HepG2 (cell line): ENCODE results near the gene SLC23A2. TPM values are rescaled to one million over a fixed set of nuclear protein-coding genes. Genes with fewer than 3 reads are reported as not detected.

Experiments
- CBX2 ChIP-seq, 2 experiments: fragments of 200-600 bp in 1 of 2; sonication (generic); formaldehyde crosslinking in 1 of 2; IDR thresholded peaks; 2 replicates each; pipeline versions ENCODE4 v1.7.0 to v1.8.1; 2018 to 2022; ENCODE audit warnings: low read depth in 2 of 2, low read length in 1 of 2, mild to moderate bottlenecking in 1 of 2, missing genetic modification reagents in 1 of 2
- GLI4 ChIP-seq: sonication (generic); formaldehyde crosslinking; IDR thresholded peaks from 2 replicates; pipeline ENCODE4 v1.5.1; 2020; ENCODE audit warnings: missing genetic modification reagents, mild to moderate bottlenecking, moderate library complexity, borderline replicate concordance
- JUN ChIP-seq: sonication (generic); formaldehyde crosslinking; IDR thresholded peaks from 2 replicates; pipeline ENCODE4 v1.4.0; 2020; ENCODE audit warnings: mild to moderate bottlenecking, missing genetic modification reagents
- KAT8 ChIP-seq: IDR thresholded peaks from 2 replicates; pipeline ENCODE4 v1.6.1; 2016; ENCODE audit warnings: missing genetic modification reagents, missing compliant biosample characterization
- MAFF ChIP-seq: IDR thresholded peaks from 2 replicates; pipeline ENCODE4 v1.6.1; 2011; ENCODE audit warnings: low read depth, low read length, improper control_type of control experiment
- MTF2 ChIP-seq: sonication (generic); formaldehyde crosslinking; IDR thresholded peaks from 2 replicates; pipeline ENCODE4 v1.5.0; 2020; ENCODE audit warnings: missing genetic modification reagents, borderline replicate concordance
- NFIB ChIP-seq: sonication (generic); formaldehyde crosslinking; IDR thresholded peaks from 2 replicates; pipeline ENCODE4 v1.9.0; 2021; ENCODE audit warnings: missing genetic modification reagents, mild to moderate bottlenecking, borderline replicate concordance
- RCOR2 ChIP-seq: IDR thresholded peaks from 2 replicates; pipeline ENCODE4 v1.6.1; 2016; ENCODE audit warnings: missing biosample characterization, missing genetic modification reagents
- RXRA ChIP-seq: sonication (generic); formaldehyde crosslinking; IDR thresholded peaks from 2 replicates; pipeline ENCODE4 v1.5.1; 2020; ENCODE audit warnings: missing genetic modification reagents
- ZFP1 ChIP-seq: IDR thresholded peaks from 2 replicates; pipeline ENCODE4 v1.6.1; 2016
- ZFP37 ChIP-seq: sonication (generic); formaldehyde crosslinking; IDR thresholded peaks from 2 replicates; pipeline ENCODE4 v1.4.0; 2020; ENCODE audit warnings: missing genetic modification reagents, borderline replicate concordance
- ZNF101 ChIP-seq: sonication (generic); formaldehyde crosslinking; IDR thresholded peaks from 2 replicates; pipeline ENCODE4 v1.4.0; 2020; ENCODE audit warnings: mild to moderate bottlenecking, low read depth, missing genetic modification reagents, borderline replicate concordance
- ZNF3 ChIP-seq: IDR thresholded peaks from 2 replicates; pipeline ENCODE4 v1.7.0; 2017; ENCODE audit warnings: inconsistent platforms
- ZNF34 ChIP-seq: sonication (generic); formaldehyde crosslinking; IDR thresholded peaks from 2 replicates; pipeline ENCODE4 v1.4.0; 2020; ENCODE audit warnings: mild to moderate bottlenecking, missing genetic modification reagents, borderline replicate concordance
- ZNF598 ChIP-seq: sonication (generic); formaldehyde crosslinking; IDR thresholded peaks from 2 replicates; pipeline ENCODE4 v1.5.1; 2020; ENCODE audit warnings: mild to moderate bottlenecking, missing genetic modification reagents, borderline replicate concordance
- ZNF777 ChIP-seq: sonication (generic); formaldehyde crosslinking; IDR thresholded peaks from 2 replicates; pipeline ENCODE4 v1.4.0; 2020; ENCODE audit warnings: missing genetic modification reagents
- polyA plus RNA-seq, 8 experiments: library from polyadenylated mRNA; depleted of rRNA in 3 of 8; stranded (reverse) in 7 of 8; unstranded in 1 of 8; fragments of >200 nt; fragmentation: Illumina TruSeq in 4 of 8; extraction: Trizol in 4 of 8; gene quantifications; 2 replicates each; pipeline versions ENCODE4 v1.2.1 to v1.2.3, GENCODE V29; 2011 to 2016; ENCODE audit warnings: low read depth in 4 of 8, missing spikeins in 1 of 8, mixed read lengths in 1 of 8; ENCODE audit not compliant: insufficient read depth in 1 of 8
- total RNA-seq, 5 experiments: library from RNA; depleted of rRNA; stranded (reverse); fragments of >200 nt; fragmentation: Illumina TruSeq; extraction: Trizol; gene quantifications; 2 replicates each; pipeline ENCODE4 v1.2.3, GENCODE V29; 2016; ENCODE audit warnings: low read depth in 1 of 5
- TF ChIP-seq, protein P1 (sequence below): sonication (generic); formaldehyde crosslinking; IDR thresholded peaks from 2 replicates; pipeline ENCODE4 v1.4.0; 2020; ENCODE audit warnings: missing genetic modification reagents; ENCODE audit errors: not compliant biosample characterization
- TF ChIP-seq, protein P2 (sequence below): sonication (generic); formaldehyde crosslinking; IDR thresholded peaks from 2 replicates; pipeline ENCODE4 v1.4.0; 2020; ENCODE audit warnings: missing genetic modification reagents, borderline replicate concordance
- TF ChIP-seq, protein P3 (sequence below): sonication (generic); formaldehyde crosslinking; IDR thresholded peaks from 2 replicates; pipeline ENCODE4 v1.5.0; 2020; ENCODE audit warnings: missing genetic modification reagents
- TF ChIP-seq, protein P4 (sequence below): sonication (generic); formaldehyde crosslinking; IDR thresholded peaks from 2 replicates; pipeline ENCODE4 v1.5.0; 2020; ENCODE audit warnings: mild to moderate bottlenecking, missing genetic modification reagents

SLC23A2 gene
- total and polyA plus RNA-seq, 2 of the 13 experiments (the other 11 are each of a cell fraction or from before 2014, with no cell fraction given), result 42.2 to 51.2 TPM

DNA sequence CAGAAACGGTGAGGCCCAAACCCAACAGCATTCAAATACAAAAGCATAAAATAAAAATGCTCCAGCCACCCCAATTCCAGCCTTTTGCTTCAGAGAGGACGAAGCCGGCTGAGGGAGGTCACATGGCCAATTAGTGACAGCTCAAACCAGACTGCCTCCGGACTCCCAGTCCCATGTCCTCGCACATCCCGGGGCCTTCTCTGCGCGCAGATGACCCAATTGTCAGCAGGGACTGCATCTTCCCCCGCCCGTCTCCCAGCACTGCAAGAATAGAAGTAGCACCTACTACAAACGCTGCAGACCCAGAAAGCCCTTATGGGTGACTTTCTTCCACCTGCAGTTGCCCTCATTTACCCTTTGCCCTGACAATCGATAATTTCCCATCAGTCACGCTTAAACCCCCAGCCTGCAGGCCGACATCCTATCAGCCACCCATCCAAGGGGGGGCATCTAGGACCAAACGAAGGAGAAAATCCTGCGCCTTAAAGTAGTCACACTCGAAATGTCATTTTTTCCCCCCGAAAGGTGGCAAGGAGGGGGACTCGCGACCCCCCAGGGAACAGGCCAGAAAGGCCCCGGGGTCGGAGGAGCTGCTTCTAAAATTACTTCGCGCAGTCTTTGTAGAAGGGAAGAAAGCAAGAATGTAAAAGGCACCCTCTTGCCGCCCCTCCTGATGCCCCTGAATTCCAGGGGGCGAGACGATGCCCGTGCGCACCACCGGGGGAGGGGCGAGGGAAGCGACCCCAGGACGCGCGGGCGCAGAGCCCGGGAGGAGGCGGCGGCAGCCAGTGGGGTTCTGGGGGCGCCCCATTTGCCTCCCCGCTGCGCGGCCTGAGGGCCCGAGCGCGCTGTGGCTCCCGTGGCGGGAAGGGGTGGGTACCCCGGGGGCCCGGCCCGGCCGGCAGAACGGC lies 792 bp downstream of the SLC23A2 start (continued):
- TF ChIP-seq, protein P1, sequence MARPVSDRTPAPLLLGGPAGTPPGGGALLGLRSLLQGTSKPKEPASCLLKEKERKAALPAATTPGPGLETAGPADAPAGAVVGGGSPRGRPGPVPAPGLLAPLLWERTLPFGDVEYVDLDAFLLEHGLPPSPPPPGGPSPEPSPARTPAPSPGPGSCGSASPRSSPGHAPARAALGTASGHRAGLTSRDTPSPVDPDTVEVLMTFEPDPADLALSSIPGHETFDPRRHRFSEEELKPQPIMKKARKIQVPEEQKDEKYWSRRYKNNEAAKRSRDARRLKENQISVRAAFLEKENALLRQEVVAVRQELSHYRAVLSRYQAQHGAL (CRISPR knock-in tag), result no peak
- TF ChIP-seq ZFP1 (CRISPR knock-in tag), result no peak
- TF ChIP-seq, protein P2, sequence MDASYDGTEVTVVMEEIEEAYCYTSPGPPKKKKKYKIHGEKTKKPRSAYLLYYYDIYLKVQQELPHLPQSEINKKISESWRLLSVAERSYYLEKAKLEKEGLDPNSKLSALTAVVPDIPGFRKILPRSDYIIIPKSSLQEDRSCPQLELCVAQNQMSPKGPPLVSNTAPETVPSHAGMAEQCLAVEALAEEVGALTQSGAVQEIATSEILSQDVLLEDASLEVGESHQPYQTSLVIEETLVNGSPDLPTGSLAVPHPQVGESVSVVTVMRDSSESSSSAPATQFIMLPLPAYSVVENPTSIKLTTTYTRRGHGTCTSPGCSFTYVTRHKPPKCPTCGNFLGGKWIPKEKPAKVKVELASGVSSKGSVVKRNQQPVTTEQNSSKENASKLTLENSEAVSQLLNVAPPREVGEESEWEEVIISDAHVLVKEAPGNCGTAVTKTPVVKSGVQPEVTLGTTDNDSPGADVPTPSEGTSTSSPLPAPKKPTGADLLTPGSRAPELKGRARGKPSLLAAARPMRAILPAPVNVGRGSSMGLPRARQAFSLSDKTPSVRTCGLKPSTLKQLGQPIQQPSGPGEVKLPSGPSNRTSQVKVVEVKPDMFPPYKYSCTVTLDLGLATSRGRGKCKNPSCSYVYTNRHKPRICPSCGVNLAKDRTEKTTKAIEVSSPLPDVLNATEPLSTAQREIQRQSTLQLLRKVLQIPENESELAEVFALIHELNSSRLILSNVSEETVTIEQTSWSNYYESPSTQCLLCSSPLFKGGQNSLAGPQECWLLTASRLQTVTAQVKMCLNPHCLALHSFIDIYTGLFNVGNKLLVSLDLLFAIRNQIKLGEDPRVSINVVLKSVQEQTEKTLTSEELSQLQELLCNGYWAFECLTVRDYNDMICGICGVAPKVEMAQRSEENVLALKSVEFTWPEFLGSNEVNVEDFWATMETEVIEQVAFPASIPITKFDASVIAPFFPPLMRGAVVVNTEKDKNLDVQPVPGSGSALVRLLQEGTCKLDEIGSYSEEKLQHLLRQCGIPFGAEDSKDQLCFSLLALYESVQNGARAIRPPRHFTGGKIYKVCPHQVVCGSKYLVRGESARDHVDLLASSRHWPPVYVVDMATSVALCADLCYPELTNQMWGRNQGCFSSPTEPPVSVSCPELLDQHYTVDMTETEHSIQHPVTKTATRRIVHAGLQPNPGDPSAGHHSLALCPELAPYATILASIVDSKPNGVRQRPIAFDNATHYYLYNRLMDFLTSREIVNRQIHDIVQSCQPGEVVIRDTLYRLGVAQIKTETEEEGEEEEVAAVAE (CRISPR knock-in tag), result no peak; the same call in 1 of the 2 replicates
- TF ChIP-seq KAT8 (CRISPR knock-in tag), result peak; percentile 68
- TF ChIP-seq, protein P3, sequence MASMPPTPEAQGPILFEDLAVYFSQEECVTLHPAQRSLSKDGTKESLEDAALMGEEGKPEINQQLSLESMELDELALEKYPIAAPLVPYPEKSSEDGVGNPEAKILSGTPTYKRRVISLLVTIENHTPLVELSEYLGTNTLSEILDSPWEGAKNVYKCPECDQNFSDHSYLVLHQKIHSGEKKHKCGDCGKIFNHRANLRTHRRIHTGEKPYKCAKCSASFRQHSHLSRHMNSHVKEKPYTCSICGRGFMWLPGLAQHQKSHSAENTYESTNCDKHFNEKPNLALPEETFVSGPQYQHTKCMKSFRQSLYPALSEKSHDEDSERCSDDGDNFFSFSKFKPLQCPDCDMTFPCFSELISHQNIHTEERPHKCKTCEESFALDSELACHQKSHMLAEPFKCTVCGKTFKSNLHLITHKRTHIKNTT, result no peak
- 0 out of 2 replicates have a peak, but pooled peaks have one; percentile 45 for TF ChIP-seq ZFP37
- no peak for TF ChIP-seq JUN (CRISPR knock-in tag)
- no peak for TF ChIP-seq NFIB (CRISPR knock-in tag)
- peak; percentile 90 for TF ChIP-seq ZNF598
- TF ChIP-seq, protein P4, sequence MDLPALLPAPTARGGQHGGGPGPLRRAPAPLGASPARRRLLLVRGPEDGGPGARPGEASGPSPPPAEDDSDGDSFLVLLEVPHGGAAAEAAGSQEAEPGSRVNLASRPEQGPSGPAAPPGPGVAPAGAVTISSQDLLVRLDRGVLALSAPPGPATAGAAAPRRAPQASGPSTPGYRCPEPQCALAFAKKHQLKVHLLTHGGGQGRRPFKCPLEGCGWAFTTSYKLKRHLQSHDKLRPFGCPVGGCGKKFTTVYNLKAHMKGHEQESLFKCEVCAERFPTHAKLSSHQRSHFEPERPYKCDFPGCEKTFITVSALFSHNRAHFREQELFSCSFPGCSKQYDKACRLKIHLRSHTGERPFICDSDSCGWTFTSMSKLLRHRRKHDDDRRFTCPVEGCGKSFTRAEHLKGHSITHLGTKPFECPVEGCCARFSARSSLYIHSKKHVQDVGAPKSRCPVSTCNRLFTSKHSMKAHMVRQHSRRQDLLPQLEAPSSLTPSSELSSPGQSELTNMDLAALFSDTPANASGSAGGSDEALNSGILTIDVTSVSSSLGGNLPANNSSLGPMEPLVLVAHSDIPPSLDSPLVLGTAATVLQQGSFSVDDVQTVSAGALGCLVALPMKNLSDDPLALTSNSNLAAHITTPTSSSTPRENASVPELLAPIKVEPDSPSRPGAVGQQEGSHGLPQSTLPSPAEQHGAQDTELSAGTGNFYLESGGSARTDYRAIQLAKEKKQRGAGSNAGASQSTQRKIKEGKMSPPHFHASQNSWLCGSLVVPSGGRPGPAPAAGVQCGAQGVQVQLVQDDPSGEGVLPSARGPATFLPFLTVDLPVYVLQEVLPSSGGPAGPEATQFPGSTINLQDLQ, result no peak; the same call in 1 of the 2 replicates
- no peak for TF ChIP-seq CBX2 (IDR thresholded peaks at IDR 0.05; ENCODE audit: low read depth, low read length)
- 0 out of 2 replicates have a peak, but pooled peaks have one; percentile 39 for TF ChIP-seq CBX2 (CRISPR knock-in tag; IDR thresholded peaks at IDR 0.05; ENCODE audit: low read depth)
- TF ChIP-seq ZNF777, result no peak; the same call in 1 of the 2 replicates
- peak; percentile 94 for TF ChIP-seq RXRA (CRISPR knock-in tag)
- no peak for TF ChIP-seq MTF2 (CRISPR knock-in tag)
- peak; percentile 91; the same call in 1 of the 2 replicates for TF ChIP-seq GLI4 (CRISPR knock-in tag)
- no peak for TF ChIP-seq ZNF3 (CRISPR knock-in tag)
- TF ChIP-seq ZNF34 (CRISPR knock-in tag), result no peak
- no peak for TF ChIP-seq MAFF
- no peak for TF ChIP-seq RCOR2 (CRISPR knock-in tag)
- no peak for TF ChIP-seq ZNF101 (CRISPR knock-in tag)
